Amniotic epithelial cell (primary cell): Measurements from ENCODE around the gene SLC1A7.
A peak's percentile ranks its signal among the peaks of the same experiment; 100 is the strongest.

Experiments used
- DNase-seq: peaks from one replicate; pipeline ENCODE4 v3.0.0-alpha.2; 2010; ENCODE audit warnings: low read depth

Gene SLC1A7

DNA sequence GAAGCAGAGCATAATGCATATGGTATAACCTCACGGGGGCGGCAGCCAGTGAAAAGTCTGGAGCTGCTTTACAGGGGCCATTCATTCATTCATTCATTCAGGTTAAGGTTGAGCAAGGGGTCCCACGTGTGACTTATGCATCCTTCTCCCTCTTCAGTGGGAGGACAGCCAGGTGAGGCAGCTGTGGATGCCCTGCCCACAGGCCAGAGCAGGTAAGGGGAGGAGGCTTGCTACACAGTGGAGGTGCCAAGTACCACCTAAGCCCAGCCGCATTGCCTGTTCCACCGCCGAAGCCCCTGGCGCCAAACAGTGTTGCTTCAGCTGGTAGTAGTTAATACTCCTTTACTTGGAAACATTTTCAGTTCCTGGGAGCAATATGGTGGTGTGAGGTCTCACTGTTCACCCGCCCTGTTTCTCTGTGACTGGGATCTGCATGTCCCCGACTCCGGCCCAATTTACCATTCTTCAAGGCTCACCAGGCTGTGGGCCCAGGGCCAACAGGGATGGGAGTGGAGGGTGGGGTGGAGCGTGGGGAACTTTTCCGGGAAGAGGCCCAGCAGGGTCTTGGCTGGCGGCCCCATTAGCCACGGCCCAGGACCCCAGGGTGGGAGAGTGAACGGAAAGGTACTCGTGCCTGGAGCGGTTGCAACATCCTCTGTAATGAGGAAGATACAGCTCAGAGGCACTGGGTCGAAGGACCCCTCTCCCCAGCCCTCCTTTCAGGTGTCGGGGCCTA lies 81.1 kb downstream of the SLC1A7 start:
- no peak for DNase-seq

DNA sequence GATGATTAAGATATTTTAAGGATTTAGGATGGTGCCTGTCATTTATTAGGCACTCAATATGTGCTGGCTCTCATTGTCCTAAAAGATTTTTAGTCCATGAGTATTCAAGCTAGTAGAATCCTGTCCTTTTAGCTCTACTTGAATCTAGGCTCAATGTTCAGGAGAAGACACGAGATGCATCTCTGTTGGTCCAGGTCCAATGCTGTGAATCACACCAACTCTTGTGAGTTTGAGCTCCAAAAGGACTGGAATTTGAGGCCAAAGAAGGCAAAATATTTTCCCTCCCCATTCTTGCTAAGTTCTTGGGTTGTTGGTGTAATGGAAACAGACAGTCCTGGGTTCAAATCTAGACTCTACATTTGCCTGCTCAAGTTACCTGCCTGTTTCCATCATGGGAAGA lies 81.9 kb downstream of the SLC1A7 start:
- peak; percentile 68 for DNase-seq

DNA sequence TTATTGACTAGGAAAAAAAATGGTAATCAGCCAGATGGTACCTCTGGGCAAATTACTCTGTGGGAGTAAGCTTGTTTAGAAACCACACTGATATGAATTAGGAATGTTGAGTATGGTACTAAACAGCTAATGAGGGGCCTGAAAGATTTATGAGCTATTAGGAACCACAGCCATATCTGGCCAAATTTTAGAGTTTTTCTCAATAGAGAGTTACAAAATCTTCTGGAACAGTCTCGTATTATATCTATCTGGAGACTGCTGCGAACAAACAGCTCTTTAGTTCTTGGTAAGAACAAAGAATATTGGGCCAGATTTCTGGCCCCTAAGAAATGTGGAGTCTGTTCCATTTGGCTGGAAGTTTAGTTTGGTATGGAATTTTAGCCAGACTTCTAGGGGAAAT lies 85.3 kb downstream of the SLC1A7 start:
- DNase-seq = peak; percentile 88

DNA sequence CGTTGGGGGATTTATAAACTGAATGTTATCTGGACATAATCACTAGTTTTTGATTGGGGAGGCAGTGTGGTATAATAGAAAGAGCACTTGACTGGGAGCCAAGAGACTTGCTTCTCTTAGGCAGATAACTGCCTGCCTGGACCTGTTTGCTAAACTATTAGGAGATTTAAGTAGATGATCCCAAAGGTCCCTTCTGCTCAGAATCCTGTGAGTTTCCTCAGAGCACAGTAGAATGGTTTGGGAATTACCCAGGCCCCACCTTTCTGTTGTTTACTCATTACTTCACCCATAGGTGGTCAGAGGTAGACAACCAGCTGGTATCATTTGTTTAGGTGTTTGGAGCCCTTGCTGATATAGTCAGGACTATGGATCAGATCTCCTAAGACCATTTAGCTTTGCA lies 90.8 kb downstream of the SLC1A7 start:
- no peak for DNase-seq

DNA sequence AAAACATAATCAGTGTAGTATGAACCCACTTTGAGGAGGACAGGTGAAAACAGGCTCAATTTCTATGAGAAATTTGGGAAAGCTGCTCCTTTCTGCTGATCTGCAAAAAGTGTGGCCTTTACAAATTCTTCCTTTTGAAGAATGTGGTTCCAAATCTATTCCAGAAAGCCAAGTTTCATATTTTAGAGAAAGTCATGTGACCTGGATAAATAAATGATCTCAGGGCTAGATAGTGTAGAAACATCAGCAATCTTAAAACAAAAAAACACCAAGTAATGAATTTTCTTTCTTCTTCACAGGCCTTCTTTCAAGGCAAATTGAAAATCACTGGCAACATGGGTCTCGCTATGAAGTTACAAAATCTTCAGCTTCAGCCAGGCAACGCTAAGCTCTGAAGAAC lies 92.1 kb downstream of the SLC1A7 start:
- DNase-seq = no peak

DNA sequence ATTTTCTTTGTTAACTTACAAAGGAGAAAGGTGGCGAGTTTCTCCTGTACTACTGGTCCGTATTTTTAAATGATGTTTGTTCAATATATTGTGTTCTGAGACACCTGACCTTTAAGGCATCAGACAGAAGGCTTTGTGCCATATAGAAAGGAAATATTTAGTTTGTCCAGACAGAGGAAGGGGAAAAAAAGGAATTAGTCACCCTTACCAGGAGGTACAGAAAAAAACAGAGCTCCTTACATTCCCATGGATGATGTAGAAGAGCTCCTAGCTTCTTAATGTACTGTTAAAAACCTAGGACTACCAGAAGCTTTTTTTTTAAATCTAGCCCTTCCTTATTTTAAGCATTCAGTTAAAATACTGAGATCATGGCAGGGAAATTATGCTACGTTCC lies 92.9 kb downstream of the SLC1A7 start:
- no peak for DNase-seq

DNA sequence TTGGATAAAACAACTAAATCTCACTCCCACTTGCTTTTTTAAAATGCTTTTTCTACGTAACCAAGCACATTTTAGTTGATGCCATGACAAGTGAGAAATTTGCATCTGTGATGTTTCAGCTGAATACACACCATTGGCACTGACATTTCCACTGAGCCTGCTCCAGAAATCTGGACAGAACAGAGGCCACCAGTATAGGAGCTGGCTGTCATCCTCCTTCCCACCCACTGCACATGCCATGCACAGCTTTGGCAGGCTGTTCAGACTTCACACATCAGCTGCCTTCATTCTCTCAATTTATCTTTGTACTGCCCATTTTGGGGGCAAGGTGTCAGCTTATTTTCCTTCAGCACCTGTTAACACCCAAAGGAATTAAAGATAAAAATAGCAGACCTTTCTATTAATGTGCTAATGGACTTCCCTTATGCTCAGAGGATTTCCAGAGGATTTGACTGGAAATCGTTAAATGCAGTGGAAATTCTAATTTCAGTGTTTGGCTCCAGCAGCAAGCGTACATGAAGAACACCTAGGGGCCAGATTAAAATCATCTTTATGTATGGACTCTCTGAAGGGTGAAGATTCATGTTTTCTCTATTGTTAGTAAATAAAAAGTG lies 93.4 kb downstream of the SLC1A7 start:
- no peak for DNase-seq

DNA sequence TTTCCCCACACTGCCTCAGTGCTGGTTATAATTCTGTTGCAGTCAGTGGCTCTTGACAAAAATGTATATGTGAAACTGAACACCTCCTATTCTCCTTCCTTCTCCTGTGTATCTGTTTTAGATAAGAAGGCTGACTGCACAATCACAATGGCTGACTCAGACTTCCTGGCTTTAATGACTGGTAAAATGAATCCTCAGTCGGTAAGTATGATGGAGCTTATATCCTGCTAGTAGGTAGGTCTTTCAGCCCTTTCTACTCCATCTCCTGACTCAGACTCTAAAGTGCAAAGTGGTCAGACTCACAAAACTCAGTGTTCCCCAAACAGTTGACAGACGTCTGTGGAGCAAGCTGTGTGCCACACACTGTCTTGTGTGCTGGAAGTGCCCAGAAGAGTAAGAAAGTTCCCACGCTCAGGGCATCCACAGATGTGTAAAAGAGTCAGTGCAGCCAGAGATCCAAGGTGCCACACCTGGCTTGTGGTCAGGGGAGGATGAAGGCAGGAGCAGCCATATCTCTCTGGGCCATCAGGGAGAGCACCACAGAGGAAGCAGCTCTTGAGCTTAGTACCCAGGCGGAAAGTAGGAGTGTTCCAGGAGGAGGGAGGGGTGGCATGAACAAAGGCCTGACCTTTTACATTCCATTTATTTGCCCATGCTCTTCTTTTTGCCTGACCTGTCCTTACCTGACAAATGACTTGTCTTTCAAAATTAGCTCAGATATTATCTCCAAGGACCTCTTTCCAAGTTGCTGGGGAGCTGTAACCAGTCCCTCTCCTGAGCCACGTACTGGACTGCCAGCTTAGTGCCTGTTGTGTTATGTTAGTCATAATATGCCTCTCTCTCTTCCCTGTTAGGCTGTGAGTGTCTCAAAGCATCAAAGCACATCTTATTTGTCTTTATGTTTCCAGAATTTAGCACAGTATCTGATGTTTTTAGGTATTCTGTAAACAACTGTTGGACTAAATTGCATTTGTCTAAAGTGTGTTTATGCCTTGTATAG lies 94.4 kb downstream of the SLC1A7 start:
- peak; percentile 93 for DNase-seq

DNA sequence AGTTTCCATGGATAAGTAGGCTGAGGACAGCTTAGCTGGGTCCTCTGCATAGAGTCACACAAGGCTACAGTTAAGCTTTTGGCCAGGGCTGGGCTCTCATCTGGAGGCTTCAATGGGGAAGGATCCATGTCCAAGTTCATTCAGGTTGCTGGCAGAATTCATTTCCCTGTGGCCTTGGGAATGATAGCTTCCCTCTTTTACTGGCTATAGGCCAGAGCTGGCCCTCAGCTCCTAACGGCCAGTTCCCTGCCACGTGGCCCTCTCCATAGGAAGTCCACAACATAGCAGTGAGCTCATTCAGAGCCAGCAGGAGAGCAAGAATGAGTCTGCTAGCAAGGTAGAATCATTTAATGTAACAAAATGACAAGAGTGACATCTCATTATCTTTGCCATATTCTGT lies 95.5 kb downstream of the SLC1A7 start:
- DNase-seq = peak; percentile 65

DNA sequence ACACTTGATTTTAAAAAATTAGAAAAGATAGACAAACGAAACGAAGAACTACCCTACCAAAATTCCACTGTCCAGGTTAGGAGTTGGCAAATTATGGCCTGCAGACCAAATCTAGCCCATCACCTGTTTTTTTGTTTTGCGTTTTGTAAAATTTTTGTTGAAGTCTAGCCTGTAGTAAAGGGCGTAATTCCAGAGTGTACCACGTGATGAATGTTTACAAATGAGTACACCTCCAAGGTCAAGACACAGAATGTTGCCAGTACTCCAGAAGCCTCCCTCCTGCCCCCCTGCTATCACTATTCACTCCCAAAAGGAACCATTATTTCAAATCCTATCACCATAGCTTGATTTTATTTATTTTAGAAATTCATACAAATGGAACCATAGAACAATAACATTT lies 97.5 kb downstream of the SLC1A7 start:
- no peak for DNase-seq

DNA sequence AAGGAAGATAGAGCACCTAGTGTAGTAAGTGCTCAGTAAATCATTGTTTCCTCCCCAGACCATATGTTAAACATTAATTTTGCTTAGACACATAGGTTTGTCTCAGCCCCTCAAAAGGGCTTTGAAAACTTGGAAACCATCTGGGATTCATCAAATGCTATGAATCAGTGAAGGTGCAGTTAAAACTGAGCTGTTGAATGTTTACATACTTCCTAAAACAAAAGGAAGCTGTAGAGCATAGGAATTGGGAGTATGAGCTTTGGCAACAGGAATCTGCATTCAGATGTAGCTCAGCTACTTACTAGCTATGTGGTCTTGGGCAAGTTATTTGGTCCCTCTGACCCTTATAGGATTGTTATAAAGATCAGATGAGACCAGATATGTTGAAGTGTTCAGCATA lies 99.2 kb downstream of the SLC1A7 start:
- DNase-seq = peak; percentile 78

DNA sequence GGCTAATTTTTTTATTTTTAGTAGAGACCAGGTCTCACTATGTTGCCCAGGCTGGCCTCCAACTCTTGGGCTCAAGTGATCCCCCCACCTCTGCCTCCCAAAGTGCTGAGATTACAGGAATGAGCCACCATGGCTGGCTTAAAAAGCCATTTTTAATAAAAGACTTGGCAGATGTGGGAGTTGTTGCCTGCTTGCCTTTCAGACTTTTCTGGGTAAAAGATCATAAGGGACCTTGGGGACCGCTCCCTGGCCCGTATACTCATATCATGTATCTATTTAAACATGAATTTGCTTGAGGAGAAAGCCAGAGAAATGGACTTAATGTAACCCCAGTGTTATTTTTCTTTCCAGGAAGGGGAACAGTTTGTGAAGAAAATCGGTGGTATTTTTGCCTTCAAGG lies 103.9 kb downstream of the SLC1A7 start:
- DNase-seq = no peak
